GM12872 (cell line): ENCODE measurements around the gene SLC27A6.

Source experiments
- CTCF ChIP-seq: IDR thresholded peaks from 3 replicates; pipeline ENCODE4 v1.5.1; 2011; ENCODE audit warnings: low read depth, mild to moderate bottlenecking, low read length, moderate library complexity; ENCODE audit not compliant: insufficient read depth

The SLC27A6 gene

GRCh38 chr5:128956164-128956563, 9.1 kb upstream of the SLC27A6 start:
- no peak for TF ChIP-seq CTCF

GRCh38 chr5:128962211-128962610, 3.1 kb upstream of the SLC27A6 start:
- TF ChIP-seq CTCF = no peak

- TF ChIP-seq CTCF = no peak
These were observed 482 bp downstream of the SLC27A6 start for GRCh38 chr5:128965638-128966302.

- TF ChIP-seq CTCF = no peak
These were observed 1.1 kb downstream of the SLC27A6 start for GRCh38 chr5:128966375-128966774.

GRCh38 chr5:128966846-128967245, 1.6 kb downstream of the SLC27A6 start:
- TF ChIP-seq CTCF = no peak

GRCh38 chr5:128973244-128973643, 8.0 kb downstream of the SLC27A6 start:
- TF ChIP-seq CTCF = no peak

- no peak for TF ChIP-seq CTCF
These were observed 9.3 kb downstream of the SLC27A6 start for GRCh38 chr5:128974567-128974966.
